MM.1S (cell line): ENCODE results near the gene WIZ.

ENCODE experiments used
- DNase-seq: peaks from one replicate; pipeline ENCODE4 v3.0.0-alpha.2; 2015
- H2AFZ ChIP-seq: fragments of 300-600 bp; sonication (generic); 2 replicates; pipeline ENCODE4 v1.6.0; 2016; ENCODE audit warnings: antibody characterized with exemption, low read length
- H3F3A ChIP-seq: fragments of 300-600 bp; sonication (generic); 2 replicates; pipeline ENCODE4 v1.6.1; 2016; ENCODE audit warnings: mild to moderate bottlenecking, antibody characterized with exemption, low read length, moderate library complexity, mixed read lengths; ENCODE audit not compliant: insufficient read depth
- H3K27ac ChIP-seq: fragments of 300-600 bp; sonication (generic); 2 replicates; pipeline ENCODE4 v1.5.1; 2016; ENCODE audit warnings: mild to moderate bottlenecking, low read length
- H3K27me3 ChIP-seq: fragments of 300-600 bp; sonication (generic); replicated peaks from 2 replicates; pipeline ENCODE4 v1.6.0; 2016; ENCODE audit warnings: low read length; ENCODE audit not compliant: insufficient read depth
- H3K36me3 ChIP-seq: fragments of 300-600 bp; sonication (generic); replicated peaks from 2 replicates; pipeline ENCODE4 v1.6.1; 2016; ENCODE audit warnings: mild to moderate bottlenecking, low read length, mixed read lengths; ENCODE audit not compliant: insufficient read depth
- H3K4me1 ChIP-seq: fragments of 300-600 bp; sonication (generic); 2 replicates; pipeline ENCODE4 v1.6.1; 2016; ENCODE audit warnings: low read length, mixed read lengths
- H3K4me2 ChIP-seq: fragments of 300-600 bp; sonication (generic); 2 replicates; pipeline ENCODE4 v1.6.0; 2016; ENCODE audit warnings: low read depth, low read length
- H3K4me3 ChIP-seq: fragments of 300-600 bp; sonication (generic); 2 replicates; pipeline ENCODE4 v1.5.1; 2016; ENCODE audit warnings: low read length, mixed read lengths
- H3K79me2 ChIP-seq: fragments of 300-600 bp; sonication (generic); 2 replicates; pipeline ENCODE4 v1.6.1; 2016; ENCODE audit warnings: mixed run types, low read length, mixed read lengths
- H3K9ac ChIP-seq: fragments of 300-600 bp; sonication (generic); 2 replicates; pipeline ENCODE4 v1.6.1; 2016; ENCODE audit warnings: low read length, mixed read lengths
- H3K9me2 ChIP-seq: fragments of 300-600 bp; sonication (generic); replicated peaks from 2 replicates; pipeline ENCODE4 v1.6.1; 2016; ENCODE audit warnings: mild to moderate bottlenecking, low read length, mixed read lengths; ENCODE audit not compliant: insufficient read depth
- H3K9me3 ChIP-seq: fragments of 300-600 bp; sonication (generic); replicated peaks from 2 replicates; pipeline ENCODE4 v1.6.1; 2016; ENCODE audit warnings: mild to moderate bottlenecking, low read length, mixed read lengths; ENCODE audit not compliant: insufficient read depth
- H4K20me1 ChIP-seq: fragments of 300-600 bp; sonication (generic); 2 replicates; pipeline ENCODE4 v1.6.1; 2016; ENCODE audit warnings: mild to moderate bottlenecking, low read length, moderate library complexity, mixed read lengths; ENCODE audit not compliant: insufficient read depth
- CTCF ChIP-seq: fragments of 300-600 bp; sonication (generic); IDR thresholded peaks from 2 replicates; pipeline ENCODE4 v1.5.1; 2016; ENCODE audit warnings: antibody characterized with exemption, low read length, mixed read lengths
- EZH2 ChIP-seq: fragments of 300-600 bp; sonication (generic); optimal IDR thresholded peaks from 2 replicates; pipeline ENCODE3; 2017; ENCODE audit warnings: low read depth, mild to moderate bottlenecking, antibody characterized with exemption, low read length, mixed read lengths
- EZH2phosphoT487 ChIP-seq: fragments of 300-600 bp; sonication (generic); IDR thresholded peaks from 2 replicates; pipeline ENCODE4 v1.6.1; 2018; ENCODE audit warnings: antibody characterized with exemption, low read length

WIZ gene

GRCh38 chr19:15437355-15438123 is 12.2 kb downstream of the WIZ start:
- Histone ChIP-seq H3K4me3 (no peak overlapping the region), H3K79me2 (no peaks in the 10 kb centered on the region), H3K36me3 (no peaks in the 10 kb centered on the region), H4K20me1 (no peaks in the 10 kb centered on the region), H3K9me2 (no peaks in the 10 kb centered on the region), H3K9ac (no peak overlapping the region), H3F3A (peaks cover 4% of the 10 kb centered on the region; the same call in 1 of the 2 replicates), H3K27ac (no peak overlapping the region), H3K4me2 (no peak overlapping the region), H2AFZ (no peak overlapping the region), H3K4me1 (peaks cover 3% of the 10 kb centered on the region; the same call in 1 of the 2 replicates), H3K27me3 (peaks cover 21% of the 10 kb centered on the region), H3K9me3 (no peaks in the 10 kb centered on the region)
- TF ChIP-seq CTCF (no peak), EZH2 (no peak)
- no peak for DNase-seq

- Histone ChIP-seq H3K79me2 (peaks cover 5% of the 10 kb centered on the region), H4K20me1 (no peaks in the 10 kb centered on the region), H3K27ac (no peak overlapping the region), H3K36me3 (no peaks in the 10 kb centered on the region), H3F3A (peaks cover 4% of the 10 kb centered on the region; the same call in 1 of the 2 replicates), H3K9me2 (no peaks in the 10 kb centered on the region), H3K9me3 (no peaks in the 10 kb centered on the region), H3K9ac (no peak overlapping the region), H3K4me3 (no peak overlapping the region), H3K4me1 (peaks cover 3% of the 10 kb centered on the region; the same call in 1 of the 2 replicates), H3K27me3 (peaks cover 21% of the 10 kb centered on the region), H2AFZ (no peak overlapping the region), H3K4me2 (no peak overlapping the region)
- DNase-seq, result no peak
- TF ChIP-seq EZH2phosphoT487 (no peak), EZH2 (no peak), CTCF (no peak)
These were observed 13.0 kb downstream of the WIZ start for GRCh38 chr19:15436826-15437110.

GRCh38 chr19:15436012-15436825 is 13.5 kb downstream of the WIZ start:
- Histone ChIP-seq H2AFZ (no peak overlapping the region), H3K27me3 (peaks cover 21% of the 10 kb centered on the region), H3K4me3 (no peak overlapping the region), H4K20me1 (no peaks in the 10 kb centered on the region), H3K4me1 (peaks cover 7% of the 10 kb centered on the region), H3F3A (peaks cover 4% of the 10 kb centered on the region; the same call in 1 of the 2 replicates), H3K79me2 (peaks cover 11% of the 10 kb centered on the region), H3K9me3 (no peaks in the 10 kb centered on the region), H3K9ac (no peak overlapping the region), H3K4me2 (no peak overlapping the region), H3K9me2 (no peaks in the 10 kb centered on the region), H3K27ac (no peak overlapping the region), H3K36me3 (no peaks in the 10 kb centered on the region)
- no peak for DNase-seq
- no peak for TF ChIP-seq EZH2
- no peak for TF ChIP-seq CTCF
- TF ChIP-seq EZH2phosphoT487, result no peak
